HG02938 (cell line): ENCODE measurements around the gene PARD6G.

ENCODE experiments used
- ATAC-seq: cut with Tn5 transposase; IDR thresholded peaks from one replicate; pipeline ENCODE4 v1.9.1; 2021; ENCODE audit warnings: mild to moderate bottlenecking, moderate library complexity; ENCODE audit not compliant: unreplicated experiment

Gene PARD6G

DNA sequence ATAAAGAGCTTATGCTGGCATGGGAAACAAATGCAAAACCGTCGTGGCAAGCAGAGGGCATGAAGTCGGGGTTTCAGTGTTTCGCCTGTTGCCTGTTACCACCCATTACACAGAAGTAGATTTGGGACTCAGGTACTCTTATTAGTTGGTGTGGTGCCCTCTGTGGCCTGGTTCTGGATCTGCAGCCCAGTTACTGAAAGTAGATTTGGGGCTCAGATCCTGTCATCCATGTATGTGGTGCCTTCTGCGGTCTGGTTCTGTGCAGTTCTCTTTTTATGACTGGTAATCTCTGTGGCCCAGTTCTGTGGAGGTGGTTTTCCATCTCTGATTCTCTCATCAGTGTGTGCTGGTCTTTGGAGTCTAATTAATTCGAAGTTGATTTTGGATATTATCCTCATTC is 93.0 kb downstream of the PARD6G start:
- ATAC-seq, result peak; percentile 64

DNA sequence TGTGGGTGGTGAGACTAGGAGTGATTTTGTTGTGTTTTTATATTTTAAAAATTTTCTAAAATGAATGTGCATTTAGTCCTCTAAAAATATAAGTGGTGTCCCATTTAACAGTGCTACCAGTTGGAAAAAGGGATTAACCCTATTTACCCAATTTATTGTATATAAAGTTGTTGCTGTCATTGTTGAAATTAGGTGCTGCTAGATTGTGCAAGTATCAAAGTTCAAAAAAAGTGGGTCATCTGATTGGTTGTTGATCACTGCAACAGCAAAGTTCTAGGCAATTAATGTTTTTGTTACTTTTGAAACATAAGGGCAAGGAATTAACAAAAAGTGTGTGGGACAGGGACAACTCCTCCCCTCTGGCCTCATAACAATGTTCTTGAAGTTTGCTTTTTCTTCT is 97.6 kb downstream of the PARD6G start:
- ATAC-seq, result no peak

DNA sequence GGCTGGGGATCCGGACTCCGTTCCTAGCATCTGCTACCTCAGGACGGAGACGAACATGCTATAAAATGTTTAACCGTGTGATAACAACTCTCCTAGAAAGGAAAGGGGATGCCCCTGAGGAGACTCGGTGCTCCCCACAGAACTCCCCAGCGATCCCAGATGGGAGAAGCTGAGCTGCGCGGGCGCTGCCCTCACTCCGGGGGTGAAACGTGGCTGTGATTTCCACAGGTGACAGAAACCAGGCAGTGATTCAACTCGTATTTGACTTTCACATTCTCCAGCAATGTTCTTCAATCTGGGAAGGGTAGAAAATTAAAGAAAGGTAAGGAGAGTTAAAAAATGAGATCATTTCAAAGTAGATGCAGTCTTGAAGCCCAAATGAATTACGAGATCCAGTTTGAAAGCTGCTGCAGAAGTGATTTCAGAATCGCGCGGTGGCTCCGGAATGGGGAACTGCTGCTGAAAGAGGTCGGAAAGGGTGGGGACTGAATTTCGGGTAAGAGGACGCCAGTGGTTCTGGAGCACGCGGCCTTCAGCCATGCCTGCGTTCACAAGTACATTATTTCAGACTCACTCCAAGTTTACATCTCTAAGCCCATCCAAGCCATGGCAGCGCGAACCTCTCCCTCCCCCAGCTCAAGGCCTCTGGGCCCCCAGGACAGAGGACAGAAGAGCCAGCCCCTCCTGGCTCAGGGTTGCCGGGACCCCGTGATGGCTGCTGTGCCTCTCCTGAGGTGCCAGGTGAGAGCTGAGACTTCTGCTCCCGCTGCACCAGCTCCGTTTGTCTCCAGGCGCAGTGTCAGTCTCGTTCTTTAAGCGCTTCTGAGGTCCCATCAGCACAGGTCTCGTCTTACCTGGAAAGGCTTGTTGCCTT is 98.8 kb downstream of the PARD6G start:
- no peak for ATAC-seq

DNA sequence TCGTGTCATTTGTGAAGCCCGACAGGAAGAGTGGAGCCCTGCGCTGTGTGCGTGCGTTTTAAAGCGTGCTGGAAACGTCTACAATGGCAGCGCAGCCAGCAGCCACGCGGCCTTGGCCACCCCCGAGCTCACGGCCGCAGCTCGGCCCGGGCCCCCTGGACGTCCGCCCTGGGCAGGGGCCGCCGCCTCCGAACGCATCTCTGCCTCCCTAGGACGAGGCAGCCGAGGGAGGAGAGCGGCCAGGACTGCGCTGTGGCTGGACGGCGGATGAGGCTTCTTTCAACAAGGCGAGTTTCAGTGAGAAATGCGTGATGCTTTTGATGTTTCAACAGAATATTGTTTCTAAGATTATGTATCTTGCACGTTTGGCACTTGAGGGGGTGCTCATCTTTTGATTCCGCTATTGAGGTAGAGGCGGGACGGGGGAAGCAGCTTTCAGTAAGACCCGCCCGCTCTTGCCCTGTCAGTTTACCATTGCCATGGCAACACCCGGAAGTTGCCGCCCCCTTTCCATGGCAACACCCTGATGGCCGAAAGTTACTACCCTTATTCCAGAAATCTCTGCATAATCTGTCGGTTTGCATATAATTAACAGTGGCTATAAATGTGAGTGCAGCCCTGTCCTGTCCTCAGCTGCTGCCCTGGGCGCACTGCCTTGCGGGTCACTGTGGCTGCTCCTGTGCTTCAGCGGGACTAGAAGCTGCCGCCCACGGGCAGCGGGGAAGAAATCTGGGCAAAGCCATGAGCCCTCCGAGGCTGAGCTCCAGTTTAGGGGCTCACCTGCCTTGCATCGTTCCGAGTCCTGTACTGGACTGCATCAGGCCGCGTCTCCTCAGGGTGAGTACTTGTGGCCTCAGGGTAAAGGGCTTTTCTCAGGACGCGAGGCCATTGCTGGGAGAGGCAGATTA is 99.6 kb downstream of the PARD6G start:
- ATAC-seq, result peak; percentile 83

DNA sequence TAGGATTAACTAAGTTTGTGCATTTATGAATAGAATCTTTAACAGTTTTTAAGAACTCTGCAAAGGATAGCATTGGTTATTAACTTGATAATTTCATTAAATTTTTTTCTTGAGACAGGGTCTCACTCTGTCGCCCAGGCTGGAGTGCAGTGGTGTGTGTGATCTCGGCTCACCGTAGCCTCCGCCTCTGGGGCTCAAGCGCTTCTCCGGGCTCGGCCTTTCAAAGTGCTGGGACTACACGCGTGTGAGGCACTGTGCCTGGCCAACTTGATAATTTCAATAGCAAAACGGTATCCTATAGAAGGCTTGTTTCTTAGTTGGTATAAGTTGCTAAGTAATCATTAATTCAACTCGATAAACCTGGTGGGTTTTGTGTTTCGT is 100.3 kb downstream of the PARD6G start:
- no peak for ATAC-seq

DNA sequence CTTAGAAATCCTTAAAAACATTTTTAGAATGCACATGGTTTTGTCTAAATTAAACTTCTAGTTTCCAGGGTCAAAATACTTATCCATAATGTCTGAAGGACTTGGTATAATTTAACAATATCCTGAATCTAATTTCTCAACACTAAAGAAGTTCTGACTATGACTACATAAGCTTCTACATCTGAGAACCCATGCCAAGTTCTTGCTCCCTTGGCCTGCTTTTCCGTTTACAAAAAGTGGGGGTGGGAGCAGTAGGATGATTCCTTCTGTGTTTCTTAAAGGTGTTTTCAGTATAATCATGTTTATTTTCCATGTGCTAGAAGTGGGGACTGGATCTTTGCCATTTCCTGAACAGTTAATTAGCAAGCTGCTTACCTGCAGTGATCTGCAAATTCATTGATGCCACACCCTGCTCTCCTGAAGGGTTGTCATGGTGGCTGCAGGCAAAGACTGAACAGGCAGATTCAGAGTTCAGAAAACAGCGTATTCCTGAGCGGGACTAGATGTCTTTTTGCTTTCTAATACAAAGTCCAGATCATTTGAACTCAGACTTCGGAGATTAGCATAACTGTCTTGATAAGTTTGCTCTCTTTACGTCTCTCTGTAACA is 102.0 kb downstream of the PARD6G start:
- ATAC-seq, result no peak

DNA sequence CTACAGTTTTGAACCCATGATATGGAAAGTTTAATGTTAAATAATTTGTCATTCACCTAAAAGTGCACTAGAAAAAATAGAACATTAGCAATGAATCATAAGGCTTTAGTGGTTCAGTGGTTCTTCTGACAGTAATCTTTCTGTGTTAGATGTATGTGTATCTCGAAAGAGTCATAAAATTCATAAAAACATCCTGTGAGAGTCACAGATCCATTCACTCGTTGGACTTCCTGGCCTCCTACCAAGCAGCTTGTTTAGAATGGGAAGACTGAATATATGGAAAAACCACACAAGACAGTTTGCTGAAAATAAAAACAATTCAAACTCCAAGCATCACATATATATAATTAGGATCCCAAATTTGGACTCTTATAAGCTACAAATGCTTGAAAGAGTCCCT is 103.4 kb downstream of the PARD6G start:
- no peak for ATAC-seq

DNA sequence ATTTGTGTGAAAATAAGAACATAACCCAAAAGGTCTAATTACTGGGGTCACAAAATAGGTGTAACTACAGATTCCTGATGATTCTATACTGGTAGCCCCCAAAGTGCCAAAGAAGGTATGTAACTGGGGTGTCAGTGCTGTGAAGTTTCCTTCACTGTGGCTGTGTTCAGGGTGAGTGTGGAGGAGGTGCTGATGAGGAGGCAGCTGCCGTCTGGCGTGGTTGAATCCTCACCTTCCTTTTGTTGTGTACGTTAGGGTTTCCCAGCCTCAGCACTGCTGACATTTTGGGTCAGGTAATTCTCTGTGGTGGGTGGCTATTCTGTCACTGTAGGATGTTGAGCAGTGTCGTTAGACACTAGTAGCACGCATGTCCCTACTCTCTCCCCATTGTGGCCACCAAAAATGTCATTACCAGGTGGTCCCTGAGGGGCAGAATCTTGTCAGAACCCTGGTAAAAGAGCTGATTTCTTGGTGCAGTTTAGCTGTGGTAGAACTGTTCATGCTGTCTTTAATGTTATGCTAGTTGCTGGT is 106.8 kb downstream of the PARD6G start:
- no peak for ATAC-seq

DNA sequence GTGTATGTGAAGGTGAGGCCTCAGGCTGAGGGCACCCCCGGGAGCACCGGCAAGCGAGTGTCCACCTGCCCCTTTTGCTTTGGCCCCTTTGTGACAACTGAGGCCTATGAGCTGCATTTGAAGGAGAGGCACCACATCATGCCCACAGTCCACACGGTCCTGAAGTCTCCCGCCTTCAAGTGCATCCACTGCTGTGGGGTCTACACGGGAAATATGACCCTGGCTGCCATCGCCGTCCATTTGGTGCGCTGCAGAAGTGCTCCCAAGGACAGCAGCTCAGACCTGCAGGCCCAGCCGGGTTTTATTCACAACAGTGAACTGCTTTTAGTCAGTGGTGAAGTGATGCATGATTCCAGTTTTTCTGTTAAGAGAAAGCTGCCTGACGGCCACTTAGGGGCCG is 109.3 kb downstream of the PARD6G start:
- no peak for ATAC-seq

DNA sequence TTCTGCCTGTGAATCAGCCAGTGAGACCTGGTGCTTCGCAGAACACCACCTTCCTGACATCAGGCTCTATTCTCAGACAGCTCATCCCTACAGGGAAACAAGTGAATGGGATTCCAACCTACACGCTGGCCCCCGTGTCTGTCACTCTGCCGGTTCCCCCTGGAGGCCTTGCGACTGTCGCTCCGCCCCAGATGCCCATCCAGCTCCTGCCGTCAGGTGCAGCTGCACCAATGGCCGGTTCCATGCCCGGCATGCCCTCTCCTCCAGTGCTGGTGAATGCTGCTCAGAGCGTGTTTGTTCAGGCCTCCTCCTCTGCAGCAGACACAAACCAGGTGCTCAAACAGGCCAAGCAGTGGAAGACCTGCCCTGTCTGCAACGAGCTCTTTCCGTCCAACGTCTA is 110.2 kb downstream of the PARD6G start:
- ATAC-seq, result no peak

DNA sequence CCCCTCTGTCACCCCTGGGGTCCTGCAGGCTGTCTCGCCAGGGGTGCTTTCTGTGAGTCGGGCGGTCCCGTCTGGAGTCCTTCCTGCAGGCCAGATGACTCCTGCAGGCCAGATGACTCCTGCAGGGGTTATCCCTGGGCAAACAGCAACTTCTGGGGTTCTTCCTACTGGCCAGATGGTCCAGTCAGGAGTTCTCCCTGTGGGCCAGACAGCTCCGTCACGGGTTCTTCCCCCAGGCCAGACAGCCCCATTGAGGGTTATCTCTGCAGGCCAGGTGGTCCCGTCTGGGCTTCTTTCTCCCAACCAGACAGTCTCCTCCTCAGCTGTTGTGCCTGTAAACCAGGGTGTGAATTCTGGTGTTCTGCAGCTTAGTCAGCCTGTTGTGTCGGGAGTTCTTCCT is 110.6 kb downstream of the PARD6G start:
- no peak for ATAC-seq

DNA sequence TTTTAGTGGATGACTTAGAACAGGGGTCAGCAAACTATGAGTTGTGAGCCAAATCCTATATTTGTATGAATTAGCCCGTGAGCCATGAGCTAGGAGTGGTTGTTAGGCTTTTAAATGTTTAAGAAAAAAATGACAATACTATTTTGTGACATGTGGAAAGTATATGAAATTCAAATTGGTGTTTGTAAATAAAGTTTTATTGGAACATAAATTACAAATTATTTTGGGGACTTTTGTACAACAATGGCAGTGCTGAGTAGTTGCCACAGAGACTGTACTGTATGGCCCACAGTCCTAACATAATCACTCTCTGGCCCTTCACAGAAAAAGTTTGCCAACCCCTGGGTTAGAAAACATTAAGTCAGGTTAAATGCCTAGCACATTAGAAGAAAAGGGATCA is 112.2 kb downstream of the PARD6G start:
- no peak for ATAC-seq

DNA sequence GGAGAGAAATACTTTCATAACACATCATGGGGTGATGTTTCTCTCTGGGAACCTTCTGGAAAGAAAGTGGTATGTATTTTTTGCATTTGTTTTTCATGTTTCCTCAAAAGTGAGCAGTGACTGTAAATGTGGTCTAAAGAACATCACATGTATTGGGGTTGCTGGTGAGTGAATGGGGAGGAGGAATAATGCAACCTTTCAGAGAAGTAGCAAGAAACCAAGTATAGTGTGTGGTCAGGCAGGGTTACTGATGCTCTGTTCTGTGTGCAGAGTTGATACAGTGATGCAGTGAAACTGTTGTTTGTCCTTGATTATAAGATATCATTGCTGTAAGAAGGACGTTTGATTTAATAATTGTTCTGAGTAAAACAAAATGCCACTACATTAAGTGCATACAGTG is 114.2 kb downstream of the PARD6G start:
- ATAC-seq, result peak; percentile 59

DNA sequence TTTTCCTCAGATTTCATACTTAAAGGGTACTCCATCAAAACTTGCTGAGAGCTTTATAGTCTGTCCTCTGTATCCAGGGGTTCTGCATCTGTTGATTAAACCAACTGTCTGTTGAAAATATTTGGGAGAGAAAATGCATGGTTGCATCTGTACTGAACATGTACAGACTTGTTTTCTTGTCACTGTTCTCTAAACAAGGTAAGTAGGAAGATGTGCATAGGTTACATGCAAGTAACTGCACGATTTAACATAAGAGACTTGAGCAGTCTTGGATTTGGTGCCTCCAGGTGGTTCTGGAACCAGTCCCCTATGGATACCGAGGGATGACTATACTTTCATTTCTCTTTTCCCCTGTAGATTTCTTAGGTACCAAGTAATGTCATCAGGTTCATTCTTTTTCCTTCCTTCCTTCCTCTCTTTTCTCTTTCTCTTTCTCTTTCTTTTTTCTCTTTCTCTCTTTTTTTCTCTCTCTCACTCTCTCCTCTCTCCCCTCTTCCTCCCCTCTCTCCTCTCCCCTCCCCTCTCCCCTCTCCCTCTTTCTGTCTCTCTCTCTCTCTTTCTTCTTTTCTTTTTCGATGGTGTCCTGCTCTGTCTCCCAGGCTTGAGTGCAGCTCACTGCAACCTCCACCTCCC is 115.0 kb downstream of the PARD6G start:
- ATAC-seq, result no peak

DNA sequence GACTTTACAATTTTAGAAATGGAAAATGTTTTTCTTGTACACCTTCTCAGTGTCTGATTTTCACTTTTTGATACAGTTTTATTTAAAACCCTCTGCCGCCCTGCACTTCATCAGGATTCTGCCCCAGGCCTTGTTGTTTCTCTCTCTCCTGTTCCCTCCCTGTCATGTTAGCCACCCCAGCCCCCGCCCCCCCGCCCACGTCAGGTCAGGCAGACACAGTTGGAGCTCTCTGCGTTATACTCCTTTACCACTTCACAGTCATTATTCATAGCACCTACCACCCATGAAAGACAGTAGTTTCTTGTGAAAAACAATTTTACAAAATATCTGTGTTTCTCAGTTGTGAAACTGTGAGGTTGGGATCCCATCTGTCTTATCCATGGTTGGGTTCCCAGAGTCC is 116.8 kb downstream of the PARD6G start:
- no peak for ATAC-seq

DNA sequence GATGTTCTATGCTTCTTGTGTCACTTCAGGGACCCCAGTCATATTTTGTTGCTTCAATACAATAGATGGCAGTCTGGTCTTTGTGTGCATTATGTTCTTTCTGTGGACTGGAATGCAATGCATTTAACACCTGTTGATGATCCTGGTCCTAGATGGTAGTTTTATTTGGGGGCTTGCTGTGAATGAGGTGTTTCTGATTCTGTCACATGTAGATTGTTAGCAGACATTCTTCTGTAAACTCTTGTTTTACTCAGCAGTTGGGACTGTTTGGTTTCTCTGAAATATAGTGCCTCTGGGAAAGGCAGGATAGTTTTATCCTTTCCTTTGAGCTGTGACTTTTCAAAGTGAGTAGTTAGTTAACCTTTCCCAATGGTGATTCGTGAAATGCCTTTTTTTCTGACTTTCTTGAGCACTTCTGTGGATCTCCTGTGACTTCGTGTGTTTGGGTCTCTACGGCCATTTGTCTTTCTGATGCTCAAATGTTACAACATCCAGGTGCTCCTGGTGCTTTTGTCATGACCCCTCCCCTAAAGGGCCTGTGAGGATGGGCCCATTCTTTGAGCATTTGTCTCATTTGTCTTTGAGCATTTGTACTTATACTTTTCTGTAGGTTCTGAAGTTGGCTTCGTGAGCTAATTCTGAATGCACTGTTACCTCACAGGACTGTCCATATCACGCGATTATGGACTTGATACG is 117.5 kb downstream of the PARD6G start:
- no peak for ATAC-seq

DNA sequence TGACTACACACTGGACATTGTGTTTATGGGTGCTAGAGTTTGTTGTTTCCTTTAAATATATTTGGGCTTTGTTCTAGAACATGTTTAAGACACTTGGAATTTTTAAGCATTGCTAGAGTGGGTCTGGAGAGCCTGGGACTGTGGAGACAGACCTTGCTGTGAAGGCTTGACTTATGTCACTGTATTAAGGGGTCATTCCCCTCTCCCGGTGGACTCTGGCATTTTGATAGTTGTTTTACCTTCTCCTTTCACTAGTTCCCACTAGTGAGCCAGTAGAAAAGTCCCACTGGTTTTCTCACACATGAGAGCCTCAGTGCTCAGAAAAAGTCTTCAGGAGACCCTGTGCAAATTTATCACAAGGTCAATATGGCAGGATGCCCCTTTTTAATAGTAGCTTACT is 119.7 kb downstream of the PARD6G start:
- no peak for ATAC-seq

DNA sequence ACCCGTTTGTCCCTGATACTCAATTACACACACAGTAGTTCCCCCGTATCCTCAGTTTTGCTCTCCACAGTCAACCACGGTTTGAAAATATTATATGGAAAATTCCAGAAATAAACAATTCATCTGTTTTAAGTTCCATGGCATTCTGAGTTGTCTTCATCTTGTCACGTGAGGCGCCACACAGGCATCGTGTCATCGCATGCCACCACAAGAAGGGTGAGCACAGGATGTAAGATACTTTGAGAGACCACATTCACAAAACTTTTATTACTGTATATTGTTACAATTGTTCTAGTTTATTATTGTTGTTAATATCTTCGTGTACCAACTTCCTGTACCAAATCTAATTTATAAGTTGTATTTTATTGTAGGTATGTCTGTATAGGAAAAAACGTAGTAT is 120.5 kb downstream of the PARD6G start:
- no peak for ATAC-seq

DNA sequence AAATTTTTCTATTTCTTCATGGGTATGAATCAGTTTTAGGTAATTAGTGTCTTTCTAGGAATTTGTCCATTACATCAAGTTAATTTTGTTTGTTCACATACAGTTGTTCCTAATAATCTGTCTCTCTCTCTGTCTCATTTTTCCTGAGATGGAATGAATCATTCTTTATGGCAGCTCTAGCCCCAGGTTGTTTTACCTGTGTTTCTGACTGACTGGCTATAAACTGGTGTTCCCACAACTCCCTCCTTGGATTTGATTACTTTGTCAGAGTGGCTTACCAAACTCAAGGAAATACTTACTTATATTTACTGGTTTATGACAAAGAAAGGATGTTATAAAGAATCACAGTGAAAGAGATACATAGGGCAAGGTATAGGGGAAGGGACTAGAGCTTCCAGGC is 123.2 kb downstream of the PARD6G start:
- ATAC-seq, result no peak

DNA sequence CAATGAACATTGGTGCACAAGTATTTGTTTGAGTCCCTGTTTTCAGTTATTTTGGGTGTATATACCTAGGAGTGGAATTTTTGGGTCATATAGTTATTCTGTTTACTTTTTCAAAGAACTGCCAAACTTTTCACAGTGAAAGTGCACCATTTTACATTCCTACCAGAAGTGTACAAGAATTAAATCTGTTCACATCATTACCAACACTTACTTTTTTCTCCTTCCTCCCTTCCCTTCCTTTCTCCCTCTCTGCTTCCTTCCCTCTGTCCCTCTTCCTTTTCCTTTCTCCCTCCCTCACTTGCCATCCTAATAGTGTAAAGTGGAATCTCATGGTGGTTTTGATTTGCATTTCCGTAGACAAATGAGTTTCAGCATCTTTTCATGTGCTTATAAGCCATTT is 126.4 kb downstream of the PARD6G start:
- no peak for ATAC-seq
